Small intestine (tissue), 7 donors: ENCODE measurements around the gene DOCK9. TPM values are rescaled to one million over a fixed set of nuclear protein-coding genes. Genes with fewer than 3 reads are reported as not detected.

Source experiments
- DNase-seq, 2 donors: peaks; one replicate each; pipeline versions ENCODE4 v3.0.0 to v3.0.0-alpha.2; 2013
- FAIRE-seq: peaks from 2 replicates; lab custom pipeline; 2012; peaks lifted over from hg19 to GRCh38; lab: Jason Lieb, UNC
- H3K27ac ChIP-seq, 3 donors: one replicate each; pipeline ENCODE4 v1.5.1; 2013; ENCODE audit warnings: low read length in 2 of 3, mild to moderate bottlenecking in 2 of 3, control low read depth in 1 of 3, inconsistent platforms in 1 of 3, low read depth in 1 of 3, moderate library complexity in 1 of 3
- H3K27me3 ChIP-seq, 3 donors: one replicate each; pipeline ENCODE4 v1.6.1; 2013; ENCODE audit warnings: low read length in 3 of 3, inconsistent platforms in 1 of 3; ENCODE audit not compliant: control insufficient read depth in 3 of 3, insufficient read depth in 3 of 3
- H3K36me3 ChIP-seq, 3 donors: one replicate each; pipeline ENCODE4 v1.6.1; 2013; ENCODE audit warnings: low read length in 3 of 3, inconsistent platforms in 1 of 3, low read depth in 1 of 3, mild to moderate bottlenecking in 1 of 3, moderate library complexity in 1 of 3; ENCODE audit not compliant: control insufficient read depth in 3 of 3, insufficient read depth in 2 of 3
- H3K4me1 ChIP-seq, 3 donors: one replicate each; pipeline ENCODE4 v1.6.1; 2013; ENCODE audit warnings: low read length in 2 of 3, inconsistent platforms in 1 of 3, low read depth in 1 of 3, mild to moderate bottlenecking in 1 of 3, moderate library complexity in 1 of 3; ENCODE audit not compliant: control insufficient read depth in 3 of 3, insufficient read depth in 2 of 3
- H3K4me3 ChIP-seq, 3 donors: one replicate each; pipeline ENCODE4 v1.5.1; 2013; ENCODE audit warnings: low read length in 3 of 3, control low read depth in 1 of 3, inconsistent platforms in 1 of 3, low read depth in 1 of 3, mild to moderate bottlenecking in 1 of 3, moderate library complexity in 1 of 3
- H3K9me3 ChIP-seq, 2 donors: one replicate each; pipeline ENCODE4 v1.6.1; 2013; ENCODE audit warnings: low read depth in 1 of 2, low read length in 1 of 2; ENCODE audit not compliant: control insufficient read depth in 2 of 2, insufficient read depth in 1 of 2
- WGBS, 3 donors: extraction: QIAGEN DNeasy Blood & Tissue Kit; methylation state at CpG; one replicate each; pipeline ENCODE4 v1.1.7; 2013; 5-methylcytosine and 5-hydroxymethylcytosine counted together
- polyA plus RNA-seq, 4 donors: library from polyadenylated mRNA; stranded (reverse) in 3 of 4; unstranded in 1 of 4; fragments of 200-250 nt in 3 of 4; fragments of 120-200 nt in 1 of 4; gene quantifications; one replicate each; pipeline versions ENCODE4 v1.2.1 to v1.2.3, GENCODE V29; 2013
- donor health status: healthy with polysubstance abuse.
- donor health status: control.
- donor health status: control.
- donor health status: Bipolar disorder and iron deficiency.
- donor health status: healthy.

DOCK9 gene
- polyA plus RNA-seq, 4 donors: 18.6 to 84.3 (median 37.0) TPM

GRCh38 chr13:98847780-98848179, 130.1 kb downstream of the DOCK9 start:
- Histone ChIP-seq H3K4me3 (no peak overlapping the region), H3K27ac (no peak overlapping the region), H3K4me1 (no peaks in the 10 kb centered on the region), H3K27me3 (no peaks in the 10 kb centered on the region), H3K9me3 (no peaks in the 10 kb centered on the region), H3K36me3 (peaks cover 0 to 36% (median 6%) of the 10 kb centered on the region in 3 donors)
- DNase-seq (no peak), FAIRE-seq (no peak)
- WGBS, 3 donors: 69 to 81% (median 72%) methylated on average over 5 of the region's 5 CpGs

GRCh38 chr13:98846986-98847385, 130.9 kb downstream of the DOCK9 start:
- DNase-seq: no peak
- no peak overlapping the region for H3K27ac ChIP-seq
- peaks cover 0 to 3% (median 0%) of the 10 kb centered on the region in 3 donors for H3K4me1 ChIP-seq
- H3K27me3 ChIP-seq: no peaks in the 10 kb centered on the region
- no peak for FAIRE-seq
- no peaks in the 10 kb centered on the region for H3K9me3 ChIP-seq
- H3K36me3 ChIP-seq: peaks cover 0 to 39% (median 6%) of the 10 kb centered on the region in 3 donors
- H3K4me3 ChIP-seq: no peak overlapping the region
- WGBS, 3 donors: 94 to 95% (median 94%) methylated on average over 4 of the region's 4 CpGs

DNA sequence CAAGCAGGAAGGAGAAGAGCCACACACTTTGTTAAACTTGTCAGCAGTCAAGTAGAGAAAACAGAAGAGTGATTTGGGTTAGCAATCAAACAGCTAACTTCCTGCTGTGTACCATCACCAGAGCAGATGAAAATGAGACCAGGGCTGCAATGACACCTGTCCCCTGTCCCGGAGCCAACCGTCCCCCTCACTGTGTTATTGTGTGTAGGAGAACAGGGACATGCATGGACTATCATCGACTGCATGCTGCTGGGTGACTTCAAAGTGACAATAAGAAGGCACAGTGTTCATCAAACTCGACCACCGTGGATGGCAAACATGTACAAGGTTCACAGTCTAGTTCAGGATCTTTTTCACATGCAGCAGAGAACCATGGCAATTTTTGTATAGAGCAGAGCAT, 131.3 kb downstream of the DOCK9 start:
- no peak for FAIRE-seq
- Histone ChIP-seq H3K27ac (no peak overlapping the region), H3K4me1 (peaks cover 0 to 3% (median 0%) of the 10 kb centered on the region in 3 donors), H3K36me3 (peaks cover 0 to 39% (median 6%) of the 10 kb centered on the region in 3 donors), H3K27me3 (no peaks in the 10 kb centered on the region), H3K9me3 (no peaks in the 10 kb centered on the region), H3K4me3 (no peak overlapping the region)
- WGBS, 3 donors: 80 to 91% (median 82%) methylated on average over 5 of the region's 5 CpGs
- DNase-seq: no peak

DNA sequence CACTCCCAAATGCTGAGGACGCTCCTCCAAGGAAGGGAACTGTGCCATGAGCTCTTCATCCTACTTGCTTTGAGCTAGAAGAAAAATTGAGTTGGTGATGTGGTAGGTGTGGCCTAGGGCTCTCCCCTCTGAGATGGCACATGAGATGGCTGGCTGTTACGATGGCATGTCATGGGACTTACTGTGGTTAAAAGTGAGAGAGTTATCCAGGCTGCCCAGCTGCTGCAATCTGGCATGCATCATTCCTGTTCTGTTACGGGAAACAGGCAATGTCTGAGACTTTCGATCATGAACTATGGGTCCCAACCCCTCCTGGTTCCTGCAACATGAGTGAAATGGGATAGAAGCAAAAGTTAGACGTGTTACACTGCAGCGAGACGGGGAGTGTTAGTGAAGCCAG, 132.1 kb downstream of the DOCK9 start:
- DNase-seq (no peak), FAIRE-seq (no peak)
- Histone ChIP-seq H3K4me3 (no peak overlapping the region), H3K4me1 (peaks cover 0 to 3% (median 0%) of the 10 kb centered on the region in 3 donors), H3K9me3 (no peaks in the 10 kb centered on the region), H3K27ac (no peak overlapping the region), H3K27me3 (no peaks in the 10 kb centered on the region), H3K36me3 (peaks cover 0 to 36% (median 6%) of the 10 kb centered on the region in 3 donors)
- WGBS, 3 donors: 84 to 94% (median 94%) methylated on average over 7 of the region's 7 CpGs

- no peak overlapping the region for H3K4me3 ChIP-seq
- H3K9me3 ChIP-seq: no peaks in the 10 kb centered on the region
- peaks cover 0 to 34% (median 6%) of the 10 kb centered on the region in 3 donors for H3K36me3 ChIP-seq
- H3K4me1 ChIP-seq: peaks cover 0 to 10% (median 0%) of the 10 kb centered on the region in 3 donors
- FAIRE-seq (no peak), DNase-seq (no peak)
- no peaks in the 10 kb centered on the region for H3K27me3 ChIP-seq
- WGBS, 3 donors: 75 to 82% (median 76%) methylated on average over 1 of the region's 1 CpG
- no peak overlapping the region for H3K27ac ChIP-seq
Observed at GRCh38 chr13:98844021-98844420, 133.8 kb downstream of the DOCK9 start.

GRCh38 chr13:98843482-98843877, 134.4 kb downstream of the DOCK9 start:
- Histone ChIP-seq H3K9me3 (no peaks in the 10 kb centered on the region), H3K4me3 (no peak overlapping the region), H3K36me3 (peaks cover 0 to 29% (median 6%) of the 10 kb centered on the region in 3 donors), H3K4me1 (peaks cover 0 to 10% (median 0%) of the 10 kb centered on the region in 3 donors), H3K27ac (no peak overlapping the region), H3K27me3 (no peaks in the 10 kb centered on the region)
- no peak for DNase-seq
- WGBS, 3 donors: 65 to 74% (median 67%) methylated on average over 3 of the region's 3 CpGs
- FAIRE-seq: no peak

DNA sequence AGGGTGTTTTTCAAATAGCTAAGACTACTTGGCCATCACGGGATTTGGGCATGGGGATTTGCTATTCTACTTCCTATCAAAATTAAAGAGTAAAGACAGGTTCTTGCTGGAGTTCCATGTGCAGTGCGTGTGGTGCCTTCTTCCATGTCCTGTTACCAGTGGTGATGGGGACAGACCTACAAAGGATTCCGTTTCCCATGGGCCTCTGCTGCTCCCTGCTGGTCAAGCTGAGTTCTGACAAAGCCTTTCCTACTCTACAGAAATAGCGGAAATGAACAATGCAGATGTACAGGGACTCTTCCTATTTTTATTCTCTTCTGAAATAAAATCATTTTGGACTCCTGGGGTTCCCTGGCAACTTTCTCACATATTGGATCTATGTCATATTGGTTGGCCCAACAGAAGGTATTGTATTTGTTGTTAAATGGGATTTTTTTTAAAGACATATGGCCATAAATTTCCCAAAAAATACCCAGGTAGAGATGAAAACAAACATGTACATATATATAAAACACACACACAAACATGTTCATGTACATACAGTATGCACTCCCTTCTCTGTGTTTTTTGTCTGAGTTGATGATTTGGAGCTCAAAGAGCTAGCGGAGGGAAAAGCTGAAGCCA, 134.9 kb downstream of the DOCK9 start:
- H3K4me3 ChIP-seq: no peak overlapping the region
- no peaks in the 10 kb centered on the region for H3K27me3 ChIP-seq
- WGBS, 3 donors: 27 to 33% (median 32%) methylated on average over 5 of the region's 5 CpGs
- FAIRE-seq: no peak
- no peak overlapping the region for H3K27ac ChIP-seq
- peak; percentile 78 to 87 for DNase-seq
- peaks cover 0 to 10% (median 1%) of the 10 kb centered on the region in 3 donors for H3K4me1 ChIP-seq
- H3K36me3 ChIP-seq: peaks cover 0 to 26% (median 6%) of the 10 kb centered on the region in 3 donors
- no peaks in the 10 kb centered on the region for H3K9me3 ChIP-seq

GRCh38 chr13:98842070-98842469, 135.8 kb downstream of the DOCK9 start:
- FAIRE-seq (no peak), DNase-seq (no peak)
- WGBS, 3 donors: 78 to 83% (median 80%) methylated on average over 2 of the region's 2 CpGs

More at GRCh38 chr13:98842070-98842469, 135.8 kb downstream of the DOCK9 start:
- no peak overlapping the region for H3K4me3 ChIP-seq
- peaks cover 0 to 28% (median 6%) of the 10 kb centered on the region in 3 donors for H3K36me3 ChIP-seq
- H3K27ac ChIP-seq: no peak overlapping the region
- H3K27me3 ChIP-seq: no peaks in the 10 kb centered on the region
- H3K4me1 ChIP-seq: peaks cover 0 to 10% (median 2%) of the 10 kb centered on the region in 3 donors
- no peaks in the 10 kb centered on the region for H3K9me3 ChIP-seq
